Mucosa of rectum (tissue), 2 donors: ENCODE results near the gene TAT.

Experiments used
- H3K27ac ChIP-seq, 2 donors: one replicate each; pipeline ENCODE4 v1.7.0; 2013; ENCODE audit warnings: inconsistent platforms in 2 of 2, low read depth in 2 of 2, low read length in 2 of 2
- H3K27me3 ChIP-seq, 2 donors: one replicate each; pipeline ENCODE4 v1.7.0; 2013; ENCODE audit warnings: low read length in 2 of 2; ENCODE audit not compliant: control insufficient read depth in 2 of 2, insufficient read depth in 2 of 2
- H3K36me3 ChIP-seq, 2 donors: one replicate each; pipeline ENCODE4 v1.7.0; 2013; ENCODE audit warnings: low read length in 2 of 2; ENCODE audit not compliant: control insufficient read depth in 2 of 2, insufficient read depth in 2 of 2
- H3K4me1 ChIP-seq, 2 donors: one replicate each; pipeline ENCODE4 v1.7.0; 2013; ENCODE audit warnings: low read length in 2 of 2, mild to moderate bottlenecking in 1 of 2; ENCODE audit not compliant: control insufficient read depth in 2 of 2, insufficient read depth in 2 of 2
- H3K4me3 ChIP-seq, 2 donors: one replicate each; pipeline ENCODE4 v1.7.0; 2013; ENCODE audit warnings: low read length in 2 of 2
- H3K9ac ChIP-seq, 2 donors: one replicate each; pipeline ENCODE4 v1.7.0; 2013; ENCODE audit warnings: low read length in 2 of 2, low read depth in 1 of 2, mild to moderate bottlenecking in 1 of 2
- H3K9me3 ChIP-seq, 2 donors: one replicate each; pipeline ENCODE4 v1.7.0; 2013; ENCODE audit warnings: low read length in 2 of 2; ENCODE audit not compliant: control insufficient read depth in 2 of 2
- donor health status: healthy.
- donor health status: Normal muscosa, but diverticular disease.

Gene TAT

DNA sequence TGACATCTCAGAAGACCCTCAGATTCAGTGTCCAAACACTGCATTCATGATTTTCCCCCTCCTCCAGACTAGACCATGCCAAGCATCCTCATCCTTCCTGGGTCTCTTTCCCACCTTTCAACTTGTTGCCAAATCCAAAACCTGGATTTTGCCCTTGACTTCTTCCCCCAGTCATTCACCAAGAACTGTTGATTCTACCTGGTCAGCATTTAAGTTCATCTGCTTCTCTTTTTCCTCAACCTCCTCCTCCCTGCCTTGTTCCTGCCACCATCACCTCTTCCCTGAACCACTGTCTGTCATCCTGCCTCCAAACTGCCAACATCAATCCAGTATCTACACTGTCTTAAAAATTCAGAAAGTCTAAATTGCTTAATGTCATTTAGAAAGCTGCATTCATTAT, 29.7 kb downstream of the TAT start:
- no peak overlapping the region for H3K9ac ChIP-seq
- no peaks in the 10 kb centered on the region for H3K36me3 ChIP-seq
- H3K4me1 ChIP-seq: no peaks in the 10 kb centered on the region
- no peaks in the 10 kb centered on the region for H3K27me3 ChIP-seq
- H3K4me3 ChIP-seq: no peak overlapping the region
- no peak overlapping the region for H3K27ac ChIP-seq
- H3K9me3 ChIP-seq: no peaks in the 10 kb centered on the region

DNA sequence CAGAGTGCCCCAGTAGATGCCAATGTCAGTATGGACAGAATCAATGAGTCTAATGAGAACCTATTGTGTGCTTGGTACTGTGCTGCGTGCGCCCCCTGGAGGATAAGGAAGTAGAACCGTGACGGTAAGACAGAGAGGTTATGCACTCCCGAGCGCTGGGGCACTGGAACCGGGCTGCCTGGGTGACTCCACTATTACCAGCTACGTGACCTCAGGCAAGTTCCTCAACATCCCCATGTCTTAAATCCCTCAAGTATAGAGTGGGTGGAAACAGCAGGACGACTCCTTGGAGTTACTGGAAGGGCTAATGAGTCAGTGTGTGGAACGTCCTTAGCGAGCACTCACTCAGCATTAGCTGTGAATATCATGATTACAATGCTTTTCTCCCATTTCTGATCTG, 34.5 kb downstream of the TAT start:
- no peak overlapping the region for H3K27ac ChIP-seq
- no peaks in the 10 kb centered on the region for H3K36me3 ChIP-seq
- no peaks in the 10 kb centered on the region for H3K27me3 ChIP-seq
- no peak overlapping the region for H3K9ac ChIP-seq
- H3K9me3 ChIP-seq: no peaks in the 10 kb centered on the region
- no peaks in the 10 kb centered on the region for H3K4me1 ChIP-seq
- H3K4me3 ChIP-seq: no peak overlapping the region

DNA sequence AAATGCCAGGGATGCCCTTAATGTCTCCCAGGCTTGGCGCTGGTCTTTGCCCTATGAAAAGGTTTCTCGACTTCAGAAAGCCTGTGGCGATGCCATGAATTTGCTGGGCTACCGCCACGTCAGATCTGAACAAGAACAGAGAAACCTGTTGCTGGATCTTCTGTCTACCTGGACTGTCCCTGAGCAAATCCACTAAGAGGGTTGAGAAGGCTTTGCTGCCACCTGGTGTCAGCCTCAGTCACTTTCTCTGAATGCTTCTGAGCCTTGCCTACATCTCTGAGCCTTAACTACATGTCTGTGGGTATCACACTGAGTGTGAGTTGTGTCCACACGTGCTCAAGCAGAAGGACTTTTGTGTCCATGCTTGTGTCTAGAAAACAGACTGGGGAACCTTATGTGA, 39.2 kb downstream of the TAT start:
- no peak overlapping the region for H3K4me3 ChIP-seq
- H3K9ac ChIP-seq: no peak overlapping the region
- H3K27ac ChIP-seq: no peak overlapping the region
- H3K4me1 ChIP-seq: no peaks in the 10 kb centered on the region
- no peaks in the 10 kb centered on the region for H3K27me3 ChIP-seq
- no peaks in the 10 kb centered on the region for H3K9me3 ChIP-seq
- H3K36me3 ChIP-seq: no peaks in the 10 kb centered on the region

DNA sequence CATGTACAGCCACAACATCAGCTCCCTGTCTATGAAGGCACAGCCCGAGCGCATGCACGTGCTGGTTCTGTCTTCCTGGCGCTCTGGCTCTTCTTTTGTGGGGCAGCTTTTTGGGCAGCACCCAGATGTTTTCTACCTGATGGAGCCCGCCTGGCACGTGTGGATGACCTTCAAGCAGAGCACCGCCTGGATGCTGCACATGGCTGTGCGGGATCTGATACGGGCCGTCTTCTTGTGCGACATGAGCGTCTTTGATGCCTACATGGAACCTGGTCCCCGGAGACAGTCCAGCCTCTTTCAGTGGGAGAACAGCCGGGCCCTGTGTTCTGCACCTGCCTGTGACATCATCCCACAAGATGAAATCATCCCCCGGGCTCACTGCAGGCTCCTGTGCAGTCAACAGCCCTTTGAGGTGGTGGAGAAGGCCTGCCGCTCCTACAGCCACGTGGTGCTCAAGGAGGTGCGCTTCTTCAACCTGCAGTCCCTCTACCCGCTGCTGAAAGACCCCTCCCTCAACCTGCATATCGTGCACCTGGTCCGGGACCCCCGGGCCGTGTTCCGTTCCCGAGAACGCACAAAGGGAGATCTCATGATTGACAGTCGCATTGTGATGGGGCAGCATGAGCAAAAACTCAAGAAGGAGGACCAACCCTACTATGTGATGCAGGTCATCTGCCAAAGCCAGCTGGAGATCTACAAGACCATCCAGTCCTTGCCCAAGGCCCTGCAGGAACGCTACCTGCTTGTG, 40.0 kb downstream of the TAT start:
- no peaks in the 10 kb centered on the region for H3K4me1 ChIP-seq
- no peak overlapping the region for H3K27ac ChIP-seq
- no peak overlapping the region for H3K4me3 ChIP-seq
- H3K36me3 ChIP-seq: no peaks in the 10 kb centered on the region
- no peak overlapping the region for H3K9ac ChIP-seq
- H3K27me3 ChIP-seq: no peaks in the 10 kb centered on the region
- no peaks in the 10 kb centered on the region for H3K9me3 ChIP-seq

DNA sequence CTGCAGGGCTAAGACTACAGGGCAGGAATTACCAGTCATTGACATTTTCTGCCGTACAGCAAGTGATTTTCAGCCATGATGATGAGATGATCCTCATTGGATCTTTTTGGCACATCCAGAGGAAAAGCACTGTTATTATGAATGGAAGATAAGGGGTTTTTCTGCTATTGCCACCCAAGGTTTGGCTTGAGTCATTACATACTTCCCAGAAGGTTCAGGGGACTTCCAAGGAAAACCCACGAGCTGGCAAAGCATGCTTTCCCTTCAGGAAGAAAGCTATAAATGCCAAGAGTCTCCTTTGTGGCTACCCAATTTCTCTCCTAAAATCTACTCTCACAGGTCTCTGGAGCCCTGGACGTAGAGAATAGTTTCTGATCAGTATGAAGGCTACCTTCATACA, 44.5 kb downstream of the TAT start:
- H3K27me3 ChIP-seq: no peaks in the 10 kb centered on the region
- H3K36me3 ChIP-seq: no peaks in the 10 kb centered on the region
- no peaks in the 10 kb centered on the region for H3K9me3 ChIP-seq
- H3K9ac ChIP-seq: no peak overlapping the region
- no peak overlapping the region for H3K4me3 ChIP-seq
- H3K4me1 ChIP-seq: no peaks in the 10 kb centered on the region
- H3K27ac ChIP-seq: no peak overlapping the region

DNA sequence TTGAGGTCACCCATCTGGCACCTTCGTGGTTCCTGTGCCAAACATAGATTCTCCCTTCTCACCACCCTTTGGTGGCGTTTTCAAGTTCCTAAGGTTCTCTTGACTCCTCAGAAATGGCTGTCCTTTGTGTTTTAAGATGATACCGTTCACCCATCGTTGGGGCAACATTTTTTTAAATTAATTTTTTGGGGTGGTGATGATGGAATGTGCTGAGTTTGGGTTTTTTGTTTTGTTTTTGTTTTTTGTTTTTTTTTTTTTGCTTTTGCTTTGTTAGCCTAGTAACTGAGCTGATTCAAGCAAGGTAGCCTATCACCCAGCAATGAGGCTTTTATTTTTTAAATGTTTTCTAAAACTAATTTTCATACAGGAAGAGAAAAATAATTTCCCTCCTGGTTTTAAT, 48.0 kb downstream of the TAT start:
- no peak overlapping the region for H3K27ac ChIP-seq
- no peaks in the 10 kb centered on the region for H3K9me3 ChIP-seq
- H3K9ac ChIP-seq: no peak overlapping the region
- peaks cover 0 to 7% of the 10 kb centered on the region in 2 donors for H3K27me3 ChIP-seq
- no peaks in the 10 kb centered on the region for H3K4me1 ChIP-seq
- no peak overlapping the region for H3K4me3 ChIP-seq
- no peaks in the 10 kb centered on the region for H3K36me3 ChIP-seq

DNA sequence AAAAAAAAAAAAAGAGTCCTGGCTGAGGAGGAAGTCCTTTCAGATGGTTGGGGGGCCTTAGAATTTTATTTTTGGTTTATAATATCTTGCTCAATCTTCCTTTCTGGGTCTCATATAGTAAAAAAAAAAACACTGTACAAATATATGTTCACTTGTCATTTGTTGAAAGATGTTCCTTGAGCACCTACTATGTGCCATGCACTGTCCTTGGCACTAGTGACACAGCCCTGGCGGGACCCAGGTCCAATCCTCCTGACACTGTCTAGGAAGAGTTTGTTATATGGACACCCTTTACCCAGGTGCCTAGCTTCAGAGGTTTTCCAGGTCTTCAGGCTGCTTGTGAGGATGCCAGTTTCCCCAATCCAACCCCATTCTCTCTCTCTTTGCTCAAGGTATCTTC, 48.6 kb downstream of the TAT start:
- Histone ChIP-seq H3K27me3 (peaks cover 0 to 7% of the 10 kb centered on the region in 2 donors), H3K9ac (no peak overlapping the region), H3K36me3 (no peaks in the 10 kb centered on the region), H3K4me1 (no peaks in the 10 kb centered on the region), H3K27ac (no peak overlapping the region), H3K4me3 (no peak overlapping the region), H3K9me3 (no peaks in the 10 kb centered on the region)

DNA sequence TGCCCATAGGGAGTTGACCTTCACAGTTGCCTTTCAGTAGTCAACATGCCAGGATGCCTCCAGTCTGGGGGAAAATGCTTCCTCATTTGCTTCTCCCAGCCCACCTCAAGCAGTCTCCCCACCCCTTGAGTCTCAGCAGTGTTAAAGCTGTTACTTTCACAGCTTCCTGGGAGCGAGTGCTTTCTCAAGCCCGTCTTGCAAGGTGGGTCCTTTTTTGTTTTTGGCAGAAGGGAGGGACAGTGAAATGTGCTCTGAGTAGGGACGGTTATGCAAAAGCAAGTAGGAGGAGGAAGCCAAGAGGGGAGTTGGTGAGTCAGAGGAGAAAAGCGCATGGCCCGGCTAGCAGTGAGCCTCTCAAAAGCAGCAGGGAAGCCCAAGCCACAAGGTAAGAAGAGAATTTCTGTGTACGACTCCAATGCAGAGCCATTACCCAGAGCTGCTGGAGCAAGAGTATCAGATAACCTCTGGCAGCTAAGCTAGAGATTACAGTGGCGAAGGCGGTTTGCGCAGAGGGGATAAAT, 50.7 kb downstream of the TAT start, which contains the start of gene CHST4:
Gene CHST4, plus strand, starts transcription at position 316 of the 521 bp plus-strand sequence. CDS start 10,252 bp downstream, outside the sequence.
- no peak within 1 kb of the TSS for H3K4me3 ChIP-seq
- H3K27me3 ChIP-seq: peaks cover 0 to 7% of the 10 kb centered on the region in 2 donors
- H3K4me1 ChIP-seq: no peaks in the 10 kb centered on the region
- H3K36me3 ChIP-seq: no peaks in the 10 kb centered on the region
- H3K9ac ChIP-seq: no peak within 1 kb of the TSS
- no peaks in the 10 kb centered on the region for H3K9me3 ChIP-seq
- no peak within 1 kb of the TSS for H3K27ac ChIP-seq

DNA sequence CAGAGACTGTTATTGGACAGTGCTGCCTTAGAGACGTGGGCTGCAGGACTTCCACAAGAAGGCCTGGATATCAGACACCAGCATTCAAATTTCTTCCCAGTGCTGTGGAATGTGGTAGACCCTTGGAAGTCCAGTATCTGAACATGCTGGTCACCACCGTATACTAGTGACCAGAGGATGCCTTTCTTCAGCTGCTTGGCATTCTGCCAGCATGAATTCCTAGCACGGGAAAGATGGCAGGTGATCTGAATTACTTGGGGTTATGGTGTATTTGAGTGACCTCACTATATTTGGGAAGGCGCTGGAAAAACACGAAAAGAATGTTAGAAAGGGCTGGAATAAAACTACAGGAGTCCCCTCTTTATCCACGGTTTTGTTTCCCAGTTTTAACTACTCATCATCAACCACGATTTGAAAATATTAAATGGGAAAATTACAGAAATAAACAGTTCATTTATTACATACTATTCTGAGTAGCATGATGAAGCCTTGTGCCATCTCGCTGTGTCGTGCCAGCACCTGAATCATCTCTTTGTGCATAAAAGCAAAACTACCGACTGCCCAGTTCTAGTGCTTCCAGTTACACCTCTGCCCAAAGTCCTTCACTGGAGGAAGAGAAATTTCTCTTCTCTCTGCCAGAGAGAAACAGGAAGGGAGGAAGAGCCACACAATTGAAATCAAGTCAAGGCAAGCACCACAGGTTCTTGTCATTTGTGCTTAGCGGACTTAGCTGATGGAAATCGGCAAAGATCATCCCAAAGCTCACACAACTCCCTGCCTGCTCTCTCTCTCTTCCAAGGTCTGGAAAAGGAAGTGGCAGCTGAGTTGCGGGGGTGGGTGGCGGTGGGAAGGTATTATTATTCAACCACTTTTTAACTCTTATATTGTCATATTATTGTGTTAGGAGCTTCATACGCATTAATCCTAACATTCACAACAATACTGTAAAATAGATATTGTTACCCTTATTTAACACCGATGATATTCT, 52.0 kb downstream of the TAT start:
- no peak overlapping the region for H3K27ac ChIP-seq
- H3K4me3 ChIP-seq: no peak overlapping the region
- H3K4me1 ChIP-seq: no peaks in the 10 kb centered on the region
- H3K36me3 ChIP-seq: no peaks in the 10 kb centered on the region
- H3K27me3 ChIP-seq: peaks cover 0 to 7% of the 10 kb centered on the region in 2 donors
- no peak overlapping the region for H3K9ac ChIP-seq
- no peaks in the 10 kb centered on the region for H3K9me3 ChIP-seq

- no peak overlapping the region for H3K27ac ChIP-seq
- H3K9ac ChIP-seq: no peak overlapping the region
- H3K4me1 ChIP-seq: no peaks in the 10 kb centered on the region
- H3K27me3 ChIP-seq: peaks cover 0 to 1% of the 10 kb centered on the region in 2 donors
- H3K36me3 ChIP-seq: no peaks in the 10 kb centered on the region
- H3K4me3 ChIP-seq: no peak overlapping the region
- no peaks in the 10 kb centered on the region for H3K9me3 ChIP-seq
These were observed 56.3 kb downstream of the TAT start for GRCh38 chr16:71520550-71520949.
